Measurements from ENCODE around the gene DCUN1D1.

DNA sequence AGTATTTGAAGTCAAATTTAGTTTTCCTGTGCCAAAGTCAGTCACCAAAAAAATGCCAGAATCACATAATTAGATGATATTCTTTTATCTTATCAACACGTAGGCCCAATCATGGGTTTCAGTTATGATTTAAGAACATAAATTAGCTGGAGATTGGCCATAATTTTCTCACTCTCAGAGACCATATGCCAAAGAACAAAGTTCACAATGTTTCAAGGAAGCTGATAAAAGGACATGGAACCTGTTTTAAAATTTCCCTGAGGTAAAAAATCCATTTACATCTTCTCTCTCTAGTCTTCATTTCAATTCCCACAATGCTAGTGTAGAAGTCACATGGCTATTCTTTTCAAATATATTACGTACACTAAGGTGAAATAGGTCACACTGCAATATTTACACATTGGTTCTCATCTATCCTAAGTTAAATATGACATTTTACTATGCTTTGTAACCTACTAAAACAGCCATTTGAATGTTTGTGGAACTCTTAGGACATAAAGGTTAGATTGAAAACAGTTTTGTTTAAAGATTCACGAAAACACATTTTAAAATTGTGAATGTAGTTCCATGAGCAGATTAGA, 42.7 kb upstream of the DCUN1D1 start:
- TF ChIP-seq, protein P1, sequence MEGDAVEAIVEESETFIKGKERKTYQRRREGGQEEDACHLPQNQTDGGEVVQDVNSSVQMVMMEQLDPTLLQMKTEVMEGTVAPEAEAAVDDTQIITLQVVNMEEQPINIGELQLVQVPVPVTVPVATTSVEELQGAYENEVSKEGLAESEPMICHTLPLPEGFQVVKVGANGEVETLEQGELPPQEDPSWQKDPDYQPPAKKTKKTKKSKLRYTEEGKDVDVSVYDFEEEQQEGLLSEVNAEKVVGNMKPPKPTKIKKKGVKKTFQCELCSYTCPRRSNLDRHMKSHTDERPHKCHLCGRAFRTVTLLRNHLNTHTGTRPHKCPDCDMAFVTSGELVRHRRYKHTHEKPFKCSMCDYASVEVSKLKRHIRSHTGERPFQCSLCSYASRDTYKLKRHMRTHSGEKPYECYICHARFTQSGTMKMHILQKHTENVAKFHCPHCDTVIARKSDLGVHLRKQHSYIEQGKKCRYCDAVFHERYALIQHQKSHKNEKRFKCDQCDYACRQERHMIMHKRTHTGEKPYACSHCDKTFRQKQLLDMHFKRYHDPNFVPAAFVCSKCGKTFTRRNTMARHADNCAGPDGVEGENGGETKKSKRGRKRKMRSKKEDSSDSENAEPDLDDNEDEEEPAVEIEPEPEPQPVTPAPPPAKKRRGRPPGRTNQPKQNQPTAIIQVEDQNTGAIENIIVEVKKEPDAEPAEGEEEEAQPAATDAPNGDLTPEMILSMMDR (IDR thresholded peaks at IDR 0.05) = no peak
- no peak for TF ChIP-seq POLR2A (IDR thresholded peaks at IDR 0.05)

Measured in tibial nerve (tissue), 3 donors.